HepG2 (cell line): ENCODE data around the gene UBR4. TPM values are rescaled to one million over a fixed set of nuclear protein-coding genes. Genes with fewer than 3 reads are reported as not detected.
A peak's percentile ranks its signal among the peaks of the same experiment; 100 is the strongest.

ENCODE experiments used
- ARNTL ChIP-seq: sonication (generic); formaldehyde crosslinking; IDR thresholded peaks from 2 replicates; pipeline ENCODE4 v1.4.0; 2020; ENCODE audit warnings: mild to moderate bottlenecking, missing genetic modification reagents
- DBP ChIP-seq: sonication (generic); formaldehyde crosslinking; IDR thresholded peaks from 2 replicates; pipeline ENCODE4 v1.4.0; 2020; ENCODE audit warnings: missing genetic modification reagents; ENCODE audit errors: not compliant biosample characterization
- DPF2 ChIP-seq: sonication (generic); formaldehyde crosslinking; IDR thresholded peaks from 2 replicates; pipeline ENCODE4 v1.4.0; 2020; ENCODE audit warnings: mild to moderate bottlenecking, low read depth, missing genetic modification reagents, borderline replicate concordance
- IRF1 ChIP-seq: sonication (generic); formaldehyde crosslinking; IDR thresholded peaks from 2 replicates; pipeline ENCODE4 v1.4.0; 2020; ENCODE audit warnings: low read depth, mild to moderate bottlenecking, missing genetic modification reagents
- JUN ChIP-seq: sonication (generic); formaldehyde crosslinking; IDR thresholded peaks from 2 replicates; pipeline ENCODE4 v1.4.0; 2020; ENCODE audit warnings: mild to moderate bottlenecking, missing genetic modification reagents
- KLF6 ChIP-seq: IDR thresholded peaks from 2 replicates; pipeline ENCODE4 v1.8.0; 2016; ENCODE audit warnings: missing biosample characterization, missing genetic modification reagents
- NCOA1 ChIP-seq: sonication (generic); formaldehyde crosslinking; IDR thresholded peaks from 2 replicates; pipeline ENCODE4 v1.9.0; 2021; ENCODE audit warnings: missing genetic modification reagents
- NCOR1 ChIP-seq: fragments of 200-600 bp; sonication (generic); IDR thresholded peaks from 2 replicates; pipeline ENCODE4 v1.7.0; 2017; ENCODE audit warnings: antibody characterized with exemption, low read length, borderline replicate concordance
- NFIB ChIP-seq: sonication (generic); formaldehyde crosslinking; IDR thresholded peaks from 2 replicates; pipeline ENCODE4 v1.9.0; 2021; ENCODE audit warnings: missing genetic modification reagents, mild to moderate bottlenecking, borderline replicate concordance
- NR3C1 ChIP-seq: sonication (generic); formaldehyde crosslinking; IDR thresholded peaks from 2 replicates; pipeline ENCODE4 v1.4.0; 2020; ENCODE audit warnings: missing genetic modification reagents
- PHF21A ChIP-seq: sonication (generic); formaldehyde crosslinking; IDR thresholded peaks from 2 replicates; pipeline ENCODE4 v1.5.0; 2020; ENCODE audit warnings: mild to moderate bottlenecking, missing genetic modification reagents
- RXRB ChIP-seq: IDR thresholded peaks from 2 replicates; pipeline ENCODE4 v1.6.1; 2016; ENCODE audit warnings: borderline replicate concordance, missing genetic modification reagents, missing compliant biosample characterization
- SAP130 ChIP-seq: IDR thresholded peaks from 2 replicates; pipeline ENCODE4 v1.6.1; 2016; ENCODE audit warnings: low read depth
- SKI ChIP-seq: fragments of 450-650 bp; IDR thresholded peaks from one replicate; pipeline ENCODE4 v1.6.1; 2018; ENCODE audit warnings: mild to moderate bottlenecking; ENCODE audit not compliant: partially characterized antibody
- STAT5B ChIP-seq: sonication (generic); formaldehyde crosslinking; IDR thresholded peaks from 2 replicates; pipeline ENCODE4 v1.4.0; 2020; ENCODE audit warnings: missing genetic modification reagents
- ZNF136 ChIP-seq: sonication (generic); formaldehyde crosslinking; IDR thresholded peaks from 2 replicates; pipeline ENCODE4 v1.8.1; 2022; ENCODE audit warnings: low read depth, mild to moderate bottlenecking, moderate library complexity, missing genetic modification reagents
- ZNF605 ChIP-seq: sonication (generic); formaldehyde crosslinking; IDR thresholded peaks from 2 replicates; pipeline ENCODE4 v1.8.0; 2022; ENCODE audit warnings: mild to moderate bottlenecking, missing genetic modification reagents
- ZNF646 ChIP-seq: sonication (generic); formaldehyde crosslinking; IDR thresholded peaks from 2 replicates; pipeline ENCODE4 v1.9.0; 2021; ENCODE audit warnings: mild to moderate bottlenecking, missing genetic modification reagents
- ZNF691 ChIP-seq: sonication (generic); formaldehyde crosslinking; IDR thresholded peaks from 2 replicates; pipeline ENCODE4 v1.4.0; 2020; ENCODE audit warnings: missing genetic modification reagents, low read depth, mild to moderate bottlenecking, borderline replicate concordance
- ZNF776 ChIP-seq: sonication (generic); formaldehyde crosslinking; IDR thresholded peaks from 2 replicates; pipeline ENCODE4 v1.4.0; 2020; ENCODE audit warnings: mild to moderate bottlenecking, missing genetic modification reagents
- ZNF780A ChIP-seq: sonication (generic); formaldehyde crosslinking; IDR thresholded peaks from 2 replicates; pipeline ENCODE4 v1.8.0; 2022; ENCODE audit warnings: mild to moderate bottlenecking, missing genetic modification reagents, moderate library complexity
- ZSCAN29 ChIP-seq: sonication (generic); formaldehyde crosslinking; conservative IDR thresholded peaks from 2 replicates; pipeline ENCODE4 v1.4.0; 2020; ENCODE audit warnings: mild to moderate bottlenecking, missing genetic modification reagents
- polyA plus RNA-seq, 8 experiments: library from polyadenylated mRNA; depleted of rRNA in 3 of 8; stranded (reverse) in 7 of 8; unstranded in 1 of 8; fragments of >200 nt; fragmentation: Illumina TruSeq in 4 of 8; extraction: Trizol in 4 of 8; gene quantifications; 2 replicates each; pipeline versions ENCODE4 v1.2.1 to v1.2.3, GENCODE V29; 2011 to 2016; ENCODE audit warnings: low read depth in 4 of 8, missing spikeins in 1 of 8, mixed read lengths in 1 of 8; ENCODE audit not compliant: insufficient read depth in 1 of 8
- total RNA-seq, 5 experiments: library from RNA; depleted of rRNA; stranded (reverse); fragments of >200 nt; fragmentation: Illumina TruSeq; extraction: Trizol; gene quantifications; 2 replicates each; pipeline ENCODE4 v1.2.3, GENCODE V29; 2016; ENCODE audit warnings: low read depth in 1 of 5

UBR4 gene
- total and polyA plus RNA-seq, 2 of the 13 experiments (the other 11 are each of a cell fraction or from before 2014, with no cell fraction given) = 59.1 to 106 TPM

GRCh38 chr1:19210772-19211549 lies 895 bp upstream of the UBR4 start (continued):
- no peak for TF ChIP-seq DBP (CRISPR knock-in tag)
- TF ChIP-seq PHF21A (CRISPR knock-in tag) = no peak; the same call in 1 of the 2 replicates
- no peak for TF ChIP-seq SAP130
- no peak for TF ChIP-seq NCOR1
- peak; percentile 23; the same call in 1 of the 2 replicates for TF ChIP-seq ZNF646 (CRISPR knock-in tag)
- no peak for TF ChIP-seq SKI
- peak; percentile 74; the same call in 1 of the 2 replicates for TF ChIP-seq ZNF605 (CRISPR knock-in tag)
- no peak for TF ChIP-seq KLF6
- TF ChIP-seq ZNF780A (CRISPR knock-in tag) = no peak
- no peak for TF ChIP-seq ARNTL
- TF ChIP-seq NR3C1 = no peak
- TF ChIP-seq JUN = no peak
- no peak for TF ChIP-seq STAT5B (CRISPR knock-in tag)
- TF ChIP-seq ZNF136 (CRISPR knock-in tag) = no peak; the same call in 1 of the 2 replicates
- no peak for TF ChIP-seq NCOA1 (CRISPR knock-in tag)
- no peak for TF ChIP-seq ZNF776 (CRISPR knock-in tag)
- TF ChIP-seq ZSCAN29 (CRISPR knock-in tag) = no peak
- TF ChIP-seq DPF2 (CRISPR knock-in tag) = no peak
- TF ChIP-seq RXRB (CRISPR knock-in tag) = no peak; the same call in 1 of the 2 replicates
- TF ChIP-seq ZNF691 (CRISPR knock-in tag) = no peak
- TF ChIP-seq IRF1 (CRISPR knock-in tag) = no peak
- TF ChIP-seq NFIB (CRISPR knock-in tag) = no peak
